ENCODE measurements around the gene TBC1D5. TPM values are rescaled to one million over a fixed set of nuclear protein-coding genes. Genes with fewer than 3 reads are reported as not detected.

TBC1D5 gene
- total and polyA plus RNA-seq, 4 donors = 11.8 to 75.5 (median 34.5) TPM

GRCh38 chr3:17553080-17553479, 189.4 kb downstream of the TBC1D5 start:
- ATAC-seq (ENCODE audit: low FRiP score) (no peak), DNase-seq (no peak)
- intact Hi-C loops (cut with DNase I) = loop anchor here in 1 of 2 donors (10.0 kb wide), 1 partner anchor 82 kb away; no protein-coding TSS in a partner anchor
- Histone ChIP-seq H3K9me3 (ENCODE audit: control insufficient read depth, low read length) (no peaks in the 10 kb centered on the region), H3K27ac (ENCODE audit: low read depth in 1 of 2, low read length in 2 of 2) (peak overlapping the region in 1 of 2 donors; percentile 28), H3K36me3 (ENCODE audit: control insufficient read depth in 1 of 2, insufficient read depth in 2 of 2, low read length in 1 of 2) (no peaks in the 10 kb centered on the region), H3K4me1 (ENCODE audit: control insufficient read depth in 1 of 2, insufficient read depth in 2 of 2, low read length in 2 of 2) (no peaks in the 10 kb centered on the region), H3K27me3 (ENCODE audit: control insufficient read depth in 1 of 2, insufficient read depth in 2 of 2, low read length in 1 of 2) (no peaks in the 10 kb centered on the region), H3K4me3 (ENCODE audit: low read length in 2 of 2) (no peak overlapping the region)
- WGBS, 2 donors = 1 to 6% methylated on average over 1 of the region's 1 CpG

GRCh38 chr3:17552351-17552750, 190.1 kb downstream of the TBC1D5 start:
- no peak for DNase-seq
- Histone ChIP-seq H3K36me3 (ENCODE audit: control insufficient read depth in 1 of 2, insufficient read depth in 2 of 2, low read length in 1 of 2) (no peaks in the 10 kb centered on the region), H3K4me3 (ENCODE audit: low read length in 2 of 2) (no peak overlapping the region), H3K4me1 (ENCODE audit: control insufficient read depth in 1 of 2, insufficient read depth in 2 of 2, low read length in 2 of 2) (no peaks in the 10 kb centered on the region), H3K27ac (ENCODE audit: low read depth in 1 of 2, low read length in 2 of 2) (no peak overlapping the region), H3K27me3 (ENCODE audit: control insufficient read depth in 1 of 2, insufficient read depth in 2 of 2, low read length in 1 of 2) (no peaks in the 10 kb centered on the region), H3K9me3 (ENCODE audit: control insufficient read depth, low read length) (no peaks in the 10 kb centered on the region)
- no peak for ATAC-seq (ENCODE audit: low FRiP score)
- intact Hi-C loops (cut with DNase I) = loop anchor here in 1 of 2 donors (10.0 kb wide), 1 partner anchor 82 kb away; no protein-coding TSS in a partner anchor

- Histone ChIP-seq H3K27me3 (ENCODE audit: control insufficient read depth in 1 of 2, insufficient read depth in 2 of 2, low read length in 1 of 2) (no peaks in the 10 kb centered on the region), H3K4me3 (ENCODE audit: low read length in 2 of 2) (no peak overlapping the region), H3K9me3 (ENCODE audit: control insufficient read depth, low read length) (no peaks in the 10 kb centered on the region), H3K27ac (ENCODE audit: low read depth in 1 of 2, low read length in 2 of 2) (no peak overlapping the region), H3K4me1 (ENCODE audit: control insufficient read depth in 1 of 2, insufficient read depth in 2 of 2, low read length in 2 of 2) (no peaks in the 10 kb centered on the region), H3K36me3 (ENCODE audit: control insufficient read depth in 1 of 2, insufficient read depth in 2 of 2, low read length in 1 of 2) (no peaks in the 10 kb centered on the region)
- WGBS, 2 donors = 97 to 98% methylated on average over 1 of the region's 1 CpG
- intact Hi-C loops (cut with DNase I) = loop anchor here in 1 of 2 donors (10.0 kb wide), 1 partner anchor 83 kb away; no protein-coding TSS in a partner anchor
- DNase-seq (no peak), ATAC-seq (ENCODE audit: low FRiP score) (no peak)
Measured at GRCh38 chr3:17551895-17552294, 190.5 kb downstream of the TBC1D5 start.

GRCh38 chr3:17551333-17551732, 191.1 kb downstream of the TBC1D5 start:
- H3K27me3 ChIP-seq (ENCODE audit: control insufficient read depth in 1 of 2, insufficient read depth in 2 of 2, low read length in 1 of 2) = no peaks in the 10 kb centered on the region
- no peak overlapping the region for H3K4me3 ChIP-seq (ENCODE audit: low read length in 2 of 2)
- H3K4me1 ChIP-seq (ENCODE audit: control insufficient read depth in 1 of 2, insufficient read depth in 2 of 2, low read length in 2 of 2) = no peaks in the 10 kb centered on the region
- no peak overlapping the region for H3K27ac ChIP-seq (ENCODE audit: low read depth in 1 of 2, low read length in 2 of 2)
- DNase-seq = no peak
- no peaks in the 10 kb centered on the region for H3K36me3 ChIP-seq (ENCODE audit: control insufficient read depth in 1 of 2, insufficient read depth in 2 of 2, low read length in 1 of 2)
- H3K9me3 ChIP-seq (ENCODE audit: control insufficient read depth, low read length) = no peaks in the 10 kb centered on the region
- no peak for ATAC-seq (ENCODE audit: low FRiP score)
- intact Hi-C loops (cut with DNase I) = loop anchor here in 1 of 2 donors (10.0 kb wide), 1 partner anchor 83 kb away; no protein-coding TSS in a partner anchor
- WGBS, 2 donors = 92% methylated on average over 2 of the region's 2 CpGs

GRCh38 chr3:17550624-17551023, 191.8 kb downstream of the TBC1D5 start:
- Histone ChIP-seq H3K27me3 (ENCODE audit: control insufficient read depth in 1 of 2, insufficient read depth in 2 of 2, low read length in 1 of 2) (no peaks in the 10 kb centered on the region), H3K9me3 (ENCODE audit: control insufficient read depth, low read length) (no peaks in the 10 kb centered on the region), H3K27ac (ENCODE audit: low read depth in 1 of 2, low read length in 2 of 2) (no peak overlapping the region), H3K4me1 (ENCODE audit: control insufficient read depth in 1 of 2, insufficient read depth in 2 of 2, low read length in 2 of 2) (no peaks in the 10 kb centered on the region), H3K4me3 (ENCODE audit: low read length in 2 of 2) (no peak overlapping the region), H3K36me3 (ENCODE audit: control insufficient read depth in 1 of 2, insufficient read depth in 2 of 2, low read length in 1 of 2) (no peaks in the 10 kb centered on the region)
- intact Hi-C loops (cut with DNase I) = loop anchor here in 1 of 2 donors (10.0 kb wide), 1 partner anchor 84 kb away; no protein-coding TSS in a partner anchor
- DNase-seq (no peak), ATAC-seq (ENCODE audit: low FRiP score) (no peak)

GRCh38 chr3:17546500-17547255, 195.8 kb downstream of the TBC1D5 start:
- H3K27ac ChIP-seq (ENCODE audit: low read depth in 1 of 2, low read length in 2 of 2) = no peak overlapping the region
- 82 to 83% methylated on average over 10 of the region's 10 CpGs for WGBS, 2 donors
- ATAC-seq (ENCODE audit: low FRiP score) = no peak
- H3K4me3 ChIP-seq (ENCODE audit: low read length in 2 of 2) = no peak overlapping the region
- H3K4me1 ChIP-seq (ENCODE audit: control insufficient read depth in 1 of 2, insufficient read depth in 2 of 2, low read length in 2 of 2) = no peaks in the 10 kb centered on the region
- no peak for DNase-seq
- H3K36me3 ChIP-seq (ENCODE audit: control insufficient read depth in 1 of 2, insufficient read depth in 2 of 2, low read length in 1 of 2) = no peaks in the 10 kb centered on the region
- H3K9me3 ChIP-seq (ENCODE audit: control insufficient read depth, low read length) = no peaks in the 10 kb centered on the region
- no peaks in the 10 kb centered on the region for H3K27me3 ChIP-seq (ENCODE audit: control insufficient read depth in 1 of 2, insufficient read depth in 2 of 2, low read length in 1 of 2)
- intact Hi-C loops (cut with DNase I) = no loop called here

- intact Hi-C loops (cut with DNase I) = no loop called here
- 87 to 92% methylated on average over 2 of the region's 2 CpGs for WGBS, 2 donors
- Histone ChIP-seq H3K36me3 (ENCODE audit: control insufficient read depth in 1 of 2, insufficient read depth in 2 of 2, low read length in 1 of 2) (no peaks in the 10 kb centered on the region), H3K27ac (ENCODE audit: low read depth in 1 of 2, low read length in 2 of 2) (no peak overlapping the region), H3K4me1 (ENCODE audit: control insufficient read depth in 1 of 2, insufficient read depth in 2 of 2, low read length in 2 of 2) (no peaks in the 10 kb centered on the region), H3K27me3 (ENCODE audit: control insufficient read depth in 1 of 2, insufficient read depth in 2 of 2, low read length in 1 of 2) (no peaks in the 10 kb centered on the region), H3K4me3 (ENCODE audit: low read length in 2 of 2) (no peak overlapping the region), H3K9me3 (ENCODE audit: control insufficient read depth, low read length) (no peaks in the 10 kb centered on the region)
- ATAC-seq (ENCODE audit: low FRiP score) (no peak), DNase-seq (no peak)
Measured at GRCh38 chr3:17544632-17545031, 197.8 kb downstream of the TBC1D5 start.

- H3K4me1 ChIP-seq (ENCODE audit: control insufficient read depth in 1 of 2, insufficient read depth in 2 of 2, low read length in 2 of 2) = no peaks in the 10 kb centered on the region
- H3K27me3 ChIP-seq (ENCODE audit: control insufficient read depth in 1 of 2, insufficient read depth in 2 of 2, low read length in 1 of 2) = no peaks in the 10 kb centered on the region
- H3K4me3 ChIP-seq (ENCODE audit: low read length in 2 of 2) = no peak overlapping the region
- 81 to 84% methylated on average over 1 of the region's 1 CpG for WGBS, 2 donors
- no peaks in the 10 kb centered on the region for H3K9me3 ChIP-seq (ENCODE audit: control insufficient read depth, low read length)
- H3K36me3 ChIP-seq (ENCODE audit: control insufficient read depth in 1 of 2, insufficient read depth in 2 of 2, low read length in 1 of 2) = no peaks in the 10 kb centered on the region
- DNase-seq (no peak), ATAC-seq (ENCODE audit: low FRiP score) (no peak)
- intact Hi-C loops (cut with DNase I) = no loop called here
- no peak overlapping the region for H3K27ac ChIP-seq (ENCODE audit: low read depth in 1 of 2, low read length in 2 of 2)
Measured at GRCh38 chr3:17542591-17542990, 199.8 kb downstream of the TBC1D5 start.

- H3K4me3 ChIP-seq (ENCODE audit: low read length in 2 of 2) = no peak overlapping the region
- WGBS, 2 donors = 91% methylated on average over 3 of the region's 3 CpGs
- H3K27ac ChIP-seq (ENCODE audit: low read depth in 1 of 2, low read length in 2 of 2) = no peak overlapping the region
- intact Hi-C loops (cut with DNase I) = no loop called here
- H3K9me3 ChIP-seq (ENCODE audit: control insufficient read depth, low read length) = no peaks in the 10 kb centered on the region
- H3K27me3 ChIP-seq (ENCODE audit: control insufficient read depth in 1 of 2, insufficient read depth in 2 of 2, low read length in 1 of 2) = no peaks in the 10 kb centered on the region
- no peak for ATAC-seq (ENCODE audit: low FRiP score)
- no peak for DNase-seq
- no peaks in the 10 kb centered on the region for H3K4me1 ChIP-seq (ENCODE audit: control insufficient read depth in 1 of 2, insufficient read depth in 2 of 2, low read length in 2 of 2)
- no peaks in the 10 kb centered on the region for H3K36me3 ChIP-seq (ENCODE audit: control insufficient read depth in 1 of 2, insufficient read depth in 2 of 2, low read length in 1 of 2)
Measured at GRCh38 chr3:17539436-17539835, 203.0 kb downstream of the TBC1D5 start.

Data from aorta (tissue), 5 donors.